ENCODE measurements around the gene ADAM17.

ADAM17 gene

DNA sequence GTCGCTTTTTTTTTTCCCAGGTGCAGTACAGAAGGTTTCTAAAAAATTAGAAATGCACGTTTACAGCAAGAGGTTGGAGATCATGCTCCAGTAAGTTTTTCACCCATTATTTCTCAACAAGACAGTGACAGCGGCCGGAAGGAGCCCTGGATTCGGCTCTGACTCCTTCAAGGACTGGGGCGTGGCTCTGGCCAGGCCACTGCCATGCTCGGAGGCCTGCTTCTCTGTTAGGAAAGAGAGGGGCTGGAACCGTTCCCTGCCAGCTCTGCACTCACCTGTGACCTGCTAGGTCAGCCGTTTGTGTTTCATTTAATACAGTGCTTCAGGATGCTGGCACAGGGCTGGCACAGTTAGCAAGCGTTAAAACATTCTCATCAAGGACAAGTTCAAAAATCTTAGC is 87.9 kb downstream of the ADAM17 start:
- DNase-seq: no peak

DNA sequence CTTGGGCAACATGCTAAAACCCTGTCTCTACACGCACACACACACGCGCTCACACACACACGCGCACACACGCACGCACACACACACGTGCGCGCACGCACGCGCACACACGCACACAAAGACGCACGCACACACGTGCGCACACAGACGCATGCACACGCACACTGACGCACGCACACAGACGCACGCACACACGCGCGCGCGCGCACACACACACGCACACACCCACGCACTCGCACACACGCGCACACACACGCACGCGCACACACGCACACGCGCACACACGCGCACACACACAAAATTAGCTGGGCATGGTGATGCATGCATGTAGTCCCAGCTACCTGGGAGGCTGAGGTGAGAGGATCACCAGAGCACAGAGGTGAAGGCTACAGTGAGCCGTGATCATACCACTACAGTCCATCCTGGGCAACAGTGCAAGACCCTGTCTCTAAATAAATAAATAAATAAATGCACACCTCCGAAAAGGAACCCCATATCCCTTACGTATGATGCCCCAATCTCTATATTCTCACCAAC is 89.4 kb downstream of the ADAM17 start:
- DNase-seq: no peak

DNA sequence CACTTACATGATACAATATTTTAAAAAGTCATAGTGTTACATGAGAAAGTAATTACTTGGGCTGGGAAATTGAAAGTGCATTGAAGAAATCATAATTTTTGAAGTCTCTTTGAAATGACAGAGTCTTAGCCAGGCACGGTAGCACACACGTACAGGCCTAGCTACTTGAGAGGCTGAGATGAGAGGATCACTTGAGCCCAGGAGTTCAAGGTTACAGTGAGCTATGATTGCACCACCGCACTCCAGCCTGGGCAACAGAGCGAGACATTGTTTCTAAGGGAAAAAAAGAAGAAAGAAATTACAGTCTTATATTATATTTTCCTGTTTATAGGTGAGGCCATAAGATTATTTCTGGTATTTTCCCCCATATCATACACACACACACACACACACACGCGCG is 90.5 kb downstream of the ADAM17 start:
- DNase-seq: no peak

DNA sequence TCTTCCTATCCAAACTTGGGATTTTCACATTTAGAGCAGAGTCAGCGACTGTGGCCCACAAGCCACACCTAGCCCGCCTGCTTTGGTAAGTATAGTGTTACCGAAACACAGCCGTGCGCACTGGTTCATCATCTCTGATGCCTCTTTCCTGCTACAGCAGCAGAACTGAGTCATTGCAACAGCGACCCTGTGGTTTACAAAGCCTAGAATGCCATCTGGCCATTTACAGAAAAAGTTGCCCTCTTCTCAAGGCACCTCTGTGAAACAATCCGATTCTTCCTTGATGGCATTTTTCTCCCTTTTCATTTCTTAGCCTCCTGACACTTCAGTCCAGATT is 92.0 kb downstream of the ADAM17 start:
- DNase-seq: no peak

DNA sequence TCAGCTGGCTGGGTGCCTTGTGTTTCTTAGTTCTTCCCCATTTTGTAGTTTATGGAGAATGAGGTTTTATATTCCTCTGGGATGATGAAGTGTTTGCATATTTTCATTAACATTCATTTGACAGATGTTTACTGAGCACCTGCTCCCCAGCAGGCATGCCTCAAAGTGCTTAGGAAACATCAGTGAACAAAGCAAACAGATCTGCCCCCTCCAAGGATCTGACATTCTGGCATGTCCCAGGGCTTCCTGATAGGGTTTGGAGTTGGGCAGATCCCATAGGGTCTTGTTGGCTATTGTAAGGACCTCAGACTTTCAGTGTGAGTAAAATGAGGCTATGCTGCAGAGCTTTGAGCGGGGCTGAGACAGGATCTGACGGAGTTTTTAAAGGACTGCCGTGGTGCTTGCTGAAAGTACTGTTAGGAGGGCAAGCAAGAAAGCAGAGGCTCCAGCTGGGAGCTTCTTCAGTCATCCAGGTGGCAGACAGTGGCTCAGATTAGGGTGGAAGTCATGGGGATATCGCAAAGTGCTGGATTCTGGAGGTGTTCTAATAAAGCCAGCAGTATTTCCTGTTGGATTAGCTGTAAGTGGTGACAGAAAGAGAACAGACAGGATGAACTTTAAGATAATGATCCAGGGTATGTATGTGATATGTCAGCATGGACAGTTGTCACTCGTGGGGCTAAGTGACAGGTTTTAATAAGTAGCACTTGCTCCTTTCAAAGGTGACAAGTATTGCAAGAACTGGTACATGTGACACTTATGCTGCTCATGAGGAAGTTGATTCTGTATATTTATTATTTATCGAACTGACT is 92.5 kb downstream of the ADAM17 start:
- DNase-seq: no peak

DNA sequence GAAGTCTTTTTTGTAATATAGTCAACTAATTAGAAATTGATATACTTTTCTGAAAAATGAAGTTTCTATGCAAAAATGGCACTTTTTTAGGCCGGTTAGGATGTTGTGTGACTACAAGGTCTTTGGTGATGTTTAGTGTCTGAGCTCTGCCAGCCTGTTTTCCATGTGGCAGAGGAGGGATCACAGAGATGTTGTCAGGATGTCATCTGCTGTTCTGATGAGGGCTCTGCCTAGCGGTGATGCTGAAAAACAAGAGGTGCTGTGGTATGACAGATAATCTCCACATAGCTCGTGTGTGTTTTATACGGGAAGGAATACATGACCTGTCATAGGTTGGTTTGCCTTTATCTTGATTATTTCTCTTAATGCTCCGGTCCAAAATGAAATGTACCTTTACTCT is 93.3 kb downstream of the ADAM17 start:
- DNase-seq: no peak

DNA sequence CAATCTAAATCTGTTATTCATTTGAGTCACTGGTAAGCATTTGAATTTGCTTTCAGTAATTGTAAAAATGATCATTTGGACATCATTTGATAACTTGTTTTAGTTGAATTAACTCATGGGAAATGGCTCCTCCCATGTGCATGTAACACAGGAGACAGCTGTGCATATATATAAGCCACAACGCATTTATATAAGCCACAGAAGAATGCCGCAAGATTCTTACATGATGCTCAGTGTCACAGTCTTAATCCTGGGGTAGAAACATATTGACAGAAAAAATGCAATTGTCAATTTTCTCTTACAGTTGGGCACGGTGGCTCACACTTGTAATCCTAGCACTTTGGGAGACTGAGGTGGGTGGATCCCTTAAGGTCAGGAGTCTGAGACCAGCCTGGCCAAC is 94.6 kb downstream of the ADAM17 start:
- DNase-seq: no peak

DNA sequence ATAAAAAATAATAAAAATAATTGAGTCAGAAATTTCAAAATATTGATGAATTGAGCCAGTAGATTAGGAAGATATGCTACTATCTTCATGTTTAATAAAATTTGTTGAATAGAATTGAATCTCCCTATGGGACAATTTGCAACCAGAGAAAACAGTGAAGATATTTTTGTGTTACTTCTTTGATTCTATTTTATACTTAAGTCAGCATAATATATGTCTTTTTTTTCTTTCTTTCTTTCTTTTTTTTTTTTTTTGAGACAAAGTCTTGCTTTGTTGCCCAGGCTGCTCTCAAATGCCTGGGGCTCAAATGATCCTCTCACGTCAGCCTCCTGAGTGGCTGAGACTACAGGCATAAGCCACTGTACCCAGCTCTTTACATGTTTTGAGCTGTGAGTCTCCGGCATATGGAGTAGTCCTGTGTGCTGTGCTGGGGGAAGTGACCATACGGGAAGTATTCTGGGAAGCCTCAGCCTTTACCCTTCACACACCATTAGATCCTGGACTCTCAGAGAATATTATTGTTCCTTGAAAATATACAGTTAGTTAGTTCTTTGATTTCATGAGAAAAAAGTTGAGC is 95.1 kb downstream of the ADAM17 start:
- no peak for DNase-seq

DNA sequence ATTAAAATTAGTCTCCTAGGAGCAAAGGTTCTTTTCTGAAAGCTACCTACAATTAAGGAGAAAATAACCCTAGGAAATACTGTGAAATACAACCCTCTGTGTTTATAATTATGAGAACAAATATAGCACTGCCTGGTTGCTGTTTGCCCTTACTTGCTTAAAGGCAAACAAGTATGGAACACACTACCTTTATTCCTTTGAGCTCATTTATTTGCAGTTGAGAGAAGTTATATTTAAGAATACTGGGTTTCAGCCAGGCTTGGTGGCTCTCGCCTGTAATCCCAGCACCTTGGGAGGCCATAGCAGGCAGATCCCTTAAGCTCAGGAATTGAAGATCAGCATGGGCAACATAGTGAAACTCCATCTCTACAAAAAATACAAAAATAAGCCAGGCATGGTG is 104.4 kb downstream of the ADAM17 start:
- no peak for DNase-seq

DNA sequence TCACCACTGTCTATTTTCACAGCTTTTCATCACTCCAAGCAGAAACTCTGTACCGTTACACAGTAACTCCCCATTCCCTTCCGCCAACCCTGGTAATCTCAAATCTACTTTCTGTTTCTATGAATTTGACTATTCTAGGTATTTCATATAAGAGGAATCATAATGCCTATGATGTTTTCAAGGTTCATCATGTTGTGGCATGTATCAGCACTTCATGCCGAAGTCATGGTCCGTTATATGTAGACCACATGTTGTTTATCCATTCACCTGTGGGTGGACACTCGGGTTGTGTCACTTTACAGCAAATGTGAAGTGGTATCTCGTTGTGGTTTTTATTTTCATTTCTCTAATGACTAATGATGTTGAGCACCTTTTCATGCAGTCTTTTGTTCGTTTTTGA is 110.5 kb downstream of the ADAM17 start:
- no peak for DNase-seq

DNA sequence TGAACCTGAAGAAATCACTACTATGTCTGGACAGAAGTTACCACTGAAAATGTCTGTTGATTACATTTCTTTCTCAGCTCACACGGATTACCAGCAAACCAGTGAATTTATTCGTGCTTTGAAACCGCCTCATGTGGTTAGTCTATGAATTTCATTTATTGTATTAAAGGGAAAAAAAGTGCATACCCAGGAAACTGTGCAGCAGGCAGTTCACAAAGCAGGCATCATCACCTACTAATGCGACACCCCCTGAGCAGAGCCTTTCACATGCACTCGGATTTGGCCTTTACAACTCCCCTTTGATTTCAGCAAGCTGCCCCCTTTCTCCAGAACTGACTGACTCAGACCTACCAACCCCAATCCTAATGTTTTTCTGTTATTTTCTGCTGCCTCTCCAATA is 112.1 kb downstream of the ADAM17 start:
- no peak for DNase-seq

DNA sequence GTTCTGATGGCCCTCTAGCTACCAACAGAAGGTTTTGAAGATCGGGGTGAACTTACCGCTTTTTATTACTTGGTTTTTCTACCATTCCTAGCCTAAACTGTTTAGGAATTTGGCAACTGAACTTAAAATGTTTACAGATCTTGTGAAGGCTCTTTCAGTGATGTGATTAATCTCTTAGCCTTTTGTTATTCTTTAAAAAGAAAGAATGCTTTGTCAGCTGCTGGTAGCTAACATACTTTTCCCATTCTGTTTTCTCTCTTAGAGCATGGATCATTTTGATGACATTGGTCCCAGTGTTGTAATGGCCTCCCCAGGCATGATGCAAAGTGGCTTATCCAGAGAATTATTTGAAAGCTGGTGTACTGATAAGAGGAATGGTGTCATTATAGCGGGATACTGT is 114.1 kb downstream of the ADAM17 start:
- peak; percentile 8 for DNase-seq

DNA sequence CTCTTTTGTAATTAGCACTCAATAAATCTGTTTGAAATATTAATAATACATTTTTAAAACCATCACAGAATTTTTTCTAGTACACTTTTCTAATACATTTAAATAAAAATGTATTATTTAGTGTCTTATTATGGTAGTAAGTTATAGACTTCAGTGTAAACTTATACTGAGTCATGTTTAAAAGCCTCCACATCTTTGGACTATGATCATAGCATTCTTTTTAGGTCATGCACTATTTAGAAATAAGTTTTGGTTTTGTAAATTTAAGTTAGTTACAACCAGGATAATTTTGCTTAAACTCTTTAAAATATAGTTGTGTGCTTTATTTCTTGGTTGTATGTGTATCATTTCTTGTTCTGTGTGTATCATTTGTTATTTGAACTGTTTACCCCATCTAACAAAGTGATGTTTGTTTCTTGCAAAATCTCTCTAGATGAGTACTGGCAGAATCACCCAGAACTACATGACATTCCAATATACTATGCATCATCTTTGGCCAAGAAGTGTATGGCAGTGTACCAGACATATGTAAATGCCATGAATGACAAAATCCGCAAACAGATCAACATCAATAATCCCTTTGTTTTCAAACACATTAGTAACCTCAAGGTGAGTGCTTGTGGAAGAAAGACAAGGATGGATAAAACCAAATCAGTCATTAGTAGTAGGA is 115.4 kb downstream of the ADAM17 start:
- DNase-seq: peak; percentile 58

DNA sequence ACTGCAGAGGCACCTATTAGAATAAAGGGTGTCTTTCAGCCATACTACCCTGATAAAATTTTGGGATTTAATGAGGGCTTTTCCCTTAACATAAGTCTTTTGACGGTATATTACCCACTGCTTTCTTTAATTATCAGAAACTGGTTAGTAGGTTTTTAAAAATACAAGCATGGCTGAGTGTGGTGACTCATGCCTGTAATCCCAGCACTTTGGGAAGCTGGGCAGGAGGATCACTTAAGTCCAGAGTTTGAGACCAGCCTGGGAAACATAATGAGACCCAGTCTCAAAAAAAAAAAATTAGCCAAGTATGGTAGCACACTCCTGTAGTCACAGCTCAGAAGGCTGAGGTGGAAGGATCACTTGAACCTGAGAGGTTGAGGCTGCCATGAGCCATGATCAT is 116.1 kb downstream of the ADAM17 start:
- DNase-seq: no peak

All from fibroblast of skin of scalp (primary cell).